Activated B cell treated with CpG ODN at 0.5 μM for 24 hours (primary cell): ENCODE measurements around the gene RASL10A. TPM values are rescaled to one million over a fixed set of nuclear protein-coding genes. Genes with fewer than 3 reads are reported as not detected.
"Not testable (repeated sequence)": the region's sequence is repeated elsewhere in the genome, so short reads cannot be mapped to it uniquely, and the experiment has no call there.

Experiments
- ATAC-seq: fragments of 200-7000 bp; cut with Tn5 transposase; one replicate; pipeline ENCODE4 v1.10.0; 2021; ENCODE audit warnings: low read depth, mild to moderate bottlenecking, moderate library complexity
- CTCF ChIA-PET: fragments of 350-600 bp; sonication (Branson Sonifier 250); formaldehyde crosslinking; loops from one replicate; lab custom pipeline; 2021; ENCODE audit warnings: antibody characterized with exemption; lab: Charles Lee
- POLR2A ChIA-PET: fragments of 350-600 bp; sonication (Branson Sonifier 250); formaldehyde crosslinking; loops from one replicate; lab custom pipeline; 2021; ENCODE audit warnings: antibody characterized with exemption; lab: Charles Lee
- DNase-seq: peaks from one replicate; pipeline ENCODE4 v3.0.0; 2022
- H3K27ac Mint-ChIP-seq: one replicate; pipeline ENCODE4 v1.8.0; 2020; ENCODE audit warnings: mixed read lengths
- H3K27me3 Mint-ChIP-seq: one replicate; pipeline ENCODE4 v1.8.0; 2021; ENCODE audit warnings: mixed read lengths
- H3K36me3 Mint-ChIP-seq: one replicate; pipeline ENCODE4 v1.8.0; 2021; ENCODE audit warnings: low read depth, mixed read lengths
- H3K4me1 Mint-ChIP-seq: one replicate; pipeline ENCODE4 v1.8.0; 2021; ENCODE audit warnings: mixed read lengths
- H3K4me3 Mint-ChIP-seq: one replicate; pipeline ENCODE4 v1.8.0; 2020; ENCODE audit warnings: mild to moderate bottlenecking, mixed read lengths
- H3K9me3 Mint-ChIP-seq: one replicate; pipeline ENCODE4 v1.8.0; 2020; ENCODE audit warnings: mixed read lengths
- intact Hi-C: fragments of 100-400 bp; cut with micrococcal nuclease; formaldehyde crosslinking; loops from one replicate; pipeline ENCODE4 v1.15.1; 2024
- total RNA-seq: library from RNA; stranded (reverse); gene quantifications from 2 replicates; pipeline ENCODE4 v1.2.3, GENCODE V29; 2022
- TF ChIP-seq, protein P1 (sequence below): fragments of 200-600 bp; IDR thresholded peaks from one replicate; pipeline ENCODE4 v1.8.0; 2022; ENCODE audit warnings: antibody characterized with exemption, mild to moderate bottlenecking

Gene RASL10A
- total RNA-seq, 1 donor from 2014 or later = 1.0 TPM

DNA sequence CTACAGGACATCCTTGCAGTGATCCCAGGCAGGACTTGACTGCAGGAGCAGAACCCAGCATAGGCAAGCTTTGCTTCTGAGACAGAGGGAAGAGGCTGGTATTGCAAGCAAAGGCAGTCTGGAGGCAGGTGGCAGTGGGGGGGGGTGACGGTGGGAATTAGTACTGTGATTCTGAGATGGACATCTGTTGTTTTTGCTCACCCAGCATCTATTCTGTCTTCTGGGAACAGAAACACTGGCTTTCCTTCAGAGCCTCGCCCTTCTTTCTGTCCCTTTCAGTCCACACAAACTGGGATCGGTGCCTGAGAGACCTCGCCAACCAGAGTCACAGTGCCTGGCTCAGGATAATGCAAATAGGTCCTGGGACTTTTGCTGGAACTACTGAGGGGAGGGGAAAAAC lies 31.2 kb upstream of the RASL10A start:
- intact Hi-C loops = no loop called here
- Mint-ChIP-seq H3K27ac (no peak overlapping the region), H3K27me3 (no peaks in the 10 kb centered on the region), H3K36me3 (peaks cover 97% of the 10 kb centered on the region), H3K9me3 (no peaks in the 10 kb centered on the region), H3K4me3 (no peak overlapping the region), H3K4me1 (no peaks in the 10 kb centered on the region)
- ATAC-seq = no peak
- CTCF ChIA-PET = no interaction called here
- DNase-seq = no peak
- POLR2A ChIA-PET = no interaction called here
- TF ChIP-seq, protein P1, sequence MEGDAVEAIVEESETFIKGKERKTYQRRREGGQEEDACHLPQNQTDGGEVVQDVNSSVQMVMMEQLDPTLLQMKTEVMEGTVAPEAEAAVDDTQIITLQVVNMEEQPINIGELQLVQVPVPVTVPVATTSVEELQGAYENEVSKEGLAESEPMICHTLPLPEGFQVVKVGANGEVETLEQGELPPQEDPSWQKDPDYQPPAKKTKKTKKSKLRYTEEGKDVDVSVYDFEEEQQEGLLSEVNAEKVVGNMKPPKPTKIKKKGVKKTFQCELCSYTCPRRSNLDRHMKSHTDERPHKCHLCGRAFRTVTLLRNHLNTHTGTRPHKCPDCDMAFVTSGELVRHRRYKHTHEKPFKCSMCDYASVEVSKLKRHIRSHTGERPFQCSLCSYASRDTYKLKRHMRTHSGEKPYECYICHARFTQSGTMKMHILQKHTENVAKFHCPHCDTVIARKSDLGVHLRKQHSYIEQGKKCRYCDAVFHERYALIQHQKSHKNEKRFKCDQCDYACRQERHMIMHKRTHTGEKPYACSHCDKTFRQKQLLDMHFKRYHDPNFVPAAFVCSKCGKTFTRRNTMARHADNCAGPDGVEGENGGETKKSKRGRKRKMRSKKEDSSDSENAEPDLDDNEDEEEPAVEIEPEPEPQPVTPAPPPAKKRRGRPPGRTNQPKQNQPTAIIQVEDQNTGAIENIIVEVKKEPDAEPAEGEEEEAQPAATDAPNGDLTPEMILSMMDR = no peak

DNA sequence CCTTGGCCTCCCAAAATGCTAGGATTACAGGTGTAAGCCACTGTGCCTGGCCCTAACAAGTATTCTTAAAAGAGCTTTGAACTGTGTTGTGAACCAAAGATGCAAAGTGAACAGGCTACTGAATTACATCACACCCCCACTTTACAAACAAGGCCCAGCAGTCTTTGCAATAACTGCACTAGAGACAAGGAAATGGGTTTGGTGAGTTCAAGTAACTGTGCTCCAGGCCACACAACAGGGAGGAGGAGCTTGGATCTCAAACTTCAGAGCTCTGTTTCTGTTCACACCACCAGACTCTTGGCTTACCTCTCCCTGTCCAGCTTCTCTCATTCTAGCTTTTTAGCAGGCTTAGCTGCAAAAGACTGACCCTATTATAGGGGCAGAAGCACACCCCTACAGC lies 30.4 kb upstream of the RASL10A start:
- no peak for ATAC-seq
- Mint-ChIP-seq H3K9me3 (no peaks in the 10 kb centered on the region), H3K4me3 (no peak overlapping the region), H3K4me1 (no peaks in the 10 kb centered on the region), H3K36me3 (peaks cover 96% of the 10 kb centered on the region), H3K27ac (no peak overlapping the region), H3K27me3 (no peaks in the 10 kb centered on the region)
- intact Hi-C loops = no loop called here
- DNase-seq = no peak
- ChIA-PET POLR2A (no interaction called here), CTCF (no interaction called here)
- TF ChIP-seq, protein P1 = no peak

DNA sequence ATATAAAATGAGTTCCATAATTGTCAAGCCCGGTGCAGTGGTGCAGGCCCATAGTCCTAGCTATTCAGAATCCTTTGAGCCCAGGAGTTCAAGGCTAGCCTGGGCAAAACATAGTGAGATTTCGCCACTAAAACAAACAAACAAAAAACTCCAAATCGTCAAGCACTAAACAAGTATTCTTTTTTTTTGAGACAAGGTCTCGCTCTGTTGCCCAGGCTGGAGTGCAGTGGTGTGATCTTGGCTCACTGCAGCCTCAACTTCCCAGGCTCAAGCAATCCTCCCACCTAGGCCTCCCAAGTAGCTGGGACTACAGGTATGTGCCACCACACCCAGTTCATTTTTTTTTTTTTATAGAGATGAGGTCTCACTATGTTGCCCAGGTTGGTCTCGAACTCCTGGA lies 29.4 kb upstream of the RASL10A start:
- H3K4me3 Mint-ChIP-seq, H3K27me3 Mint-ChIP-seq, POLR2A ChIA-PET, H3K4me1 Mint-ChIP-seq, DNase-seq, CTCF ChIA-PET, ATAC-seq, intact Hi-C loops, H3K27ac Mint-ChIP-seq, H3K9me3 Mint-ChIP-seq: not testable (repeated sequence)
- peaks cover 95% of the 10 kb centered on the region for H3K36me3 Mint-ChIP-seq

DNA sequence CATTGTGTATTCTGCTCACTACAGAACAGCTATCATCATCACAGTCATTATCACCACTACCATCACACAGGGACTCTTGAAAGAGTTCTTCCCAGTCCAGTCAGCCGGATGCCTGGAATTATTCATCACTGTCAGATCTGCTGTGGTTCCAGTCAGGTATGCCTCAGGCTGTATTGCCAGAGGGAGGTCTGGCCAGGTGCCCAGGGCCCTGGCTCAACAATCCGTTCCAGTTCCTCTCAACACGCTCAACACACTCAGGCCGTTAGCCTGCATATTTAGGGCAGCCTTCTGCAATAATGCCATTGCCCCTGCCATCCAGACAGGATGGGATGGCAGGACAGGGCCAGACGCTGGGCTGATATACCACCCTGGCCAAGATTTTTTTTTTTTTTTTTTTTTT lies 28.6 kb upstream of the RASL10A start:
- CTCF ChIA-PET = no interaction called here

DNA sequence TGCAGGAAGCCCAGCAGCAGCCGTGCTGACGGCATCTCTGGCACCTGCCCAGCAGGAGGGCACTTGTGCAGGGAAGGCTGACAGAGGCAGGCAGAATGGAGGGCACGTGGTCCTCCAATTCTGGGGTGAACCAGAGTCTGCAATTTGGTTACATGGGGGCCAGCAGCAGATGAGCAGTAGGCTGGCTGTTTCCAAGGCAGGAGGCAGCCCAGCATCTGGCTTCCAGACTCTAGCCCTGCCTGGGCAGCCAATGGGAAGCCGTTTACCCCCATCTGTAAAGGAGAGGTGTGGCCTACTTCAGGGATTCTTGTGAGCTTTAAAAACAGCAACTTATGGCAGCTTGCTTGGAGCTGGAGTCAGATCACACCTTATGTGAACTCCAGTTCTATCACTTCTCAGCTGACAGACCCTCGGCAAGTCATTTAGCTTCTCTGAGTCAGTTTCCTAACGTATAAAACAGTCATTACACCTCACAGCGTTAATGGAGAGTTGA lies 27.9 kb upstream of the RASL10A start:
- H3K9me3 Mint-ChIP-seq = no peaks in the 10 kb centered on the region
- H3K27me3 Mint-ChIP-seq = no peaks in the 10 kb centered on the region
- TF ChIP-seq, protein P1 = no peak
- H3K27ac Mint-ChIP-seq = no peak overlapping the region
- ChIA-PET POLR2A (no interaction called here), CTCF (no interaction called here)
- ATAC-seq = no peak
- intact Hi-C loops = no loop called here
- H3K36me3 Mint-ChIP-seq = peaks cover 95% of the 10 kb centered on the region
- DNase-seq = no peak
- no peak overlapping the region for H3K4me3 Mint-ChIP-seq
- H3K4me1 Mint-ChIP-seq = no peaks in the 10 kb centered on the region

More for the DNA sequence above, 28.6 kb upstream of the RASL10A start:
- no peak overlapping the region for H3K27ac Mint-ChIP-seq
- H3K4me3 Mint-ChIP-seq = no peak overlapping the region
- H3K36me3 Mint-ChIP-seq = peaks cover 95% of the 10 kb centered on the region
- POLR2A ChIA-PET = no interaction called here
- H3K27me3 Mint-ChIP-seq = no peaks in the 10 kb centered on the region
- no peaks in the 10 kb centered on the region for H3K9me3 Mint-ChIP-seq
- TF ChIP-seq, protein P1 = no peak
- DNase-seq (no peak), ATAC-seq (no peak)
- intact Hi-C loops = no loop called here
- no peaks in the 10 kb centered on the region for H3K4me1 Mint-ChIP-seq
